ENCODE data around the gene MCF2L. TPM values are rescaled to one million over a fixed set of nuclear protein-coding genes. Genes with fewer than 3 reads are reported as not detected.

Gene MCF2L
- total RNA-seq, 1 experiment from 2014 or later, result 22.1 TPM

GRCh38 chr13:113026391-113026910, 57.4 kb downstream of the MCF2L start:
- Mint-ChIP-seq H3K9me3 (ENCODE audit: unreplicated experiment) (no peaks in the 10 kb centered on the region), H3K4me1 (ENCODE audit: low read depth, unreplicated experiment) (peaks cover 20% of the 10 kb centered on the region), H3K27me3 (ENCODE audit: insufficient read depth, unreplicated experiment) (no peaks in the 10 kb centered on the region), H3K36me3 (ENCODE audit: insufficient read depth, unreplicated experiment) (peaks cover 7% of the 10 kb centered on the region), H3K4me3 (ENCODE audit: unreplicated experiment) (no peak overlapping the region), H3K27ac (ENCODE audit: unreplicated experiment) (no peak overlapping the region)
- DNase-seq, result no peak
- peaks cover 17% of the 10 kb centered on the region for H3K4me1 ChIP-seq
- no peak for TF ChIP-seq CTCF (IDR thresholded peaks at IDR 0.05; ENCODE audit: insufficient read depth in 1 of 2, low read depth in 1 of 2, low read length in 1 of 2, severe bottlenecking in 1 of 2, unreplicated experiment in 1 of 2)
- H3K9me3 ChIP-seq, result no peaks in the 10 kb centered on the region
- intact Hi-C loops (cut with micrococcal nuclease; ENCODE audit: unreplicated experiment), result no loop called here
- CTCF ChIA-PET, result interaction anchor here (3.5 kb wide), 1 partner anchor 83 kb away, joined by 44 read pairs; no protein-coding TSS in a partner anchor
- BruUV-seq (replicated peaks), result no TSS peak
- no peaks in the 10 kb centered on the region for H3K36me3 ChIP-seq (ENCODE audit: control insufficient read depth, insufficient read depth, low read length)
- POLR2A ChIA-PET, result no interaction called here
- H3K27me3 ChIP-seq (replicated peaks; ENCODE audit: control insufficient read depth, insufficient read depth, low read length), result no peaks in the 10 kb centered on the region
- H3K4me3 ChIP-seq (ENCODE audit: low read depth, low read length), result no peak overlapping the region

GRCh38 chr13:113027095-113027494, 58.1 kb downstream of the MCF2L start:
- H3K36me3 ChIP-seq (ENCODE audit: control insufficient read depth, insufficient read depth, low read length), result no peaks in the 10 kb centered on the region
- intact Hi-C loops (cut with micrococcal nuclease; ENCODE audit: unreplicated experiment), result no loop called here
- no peak overlapping the region for H3K4me3 Mint-ChIP-seq (ENCODE audit: unreplicated experiment)
- H3K27ac Mint-ChIP-seq (ENCODE audit: unreplicated experiment), result no peak overlapping the region
- POLR2A ChIA-PET, result no interaction called here
- H3K4me1 ChIP-seq, result peaks cover 17% of the 10 kb centered on the region
- peaks cover 7% of the 10 kb centered on the region for H3K36me3 Mint-ChIP-seq (ENCODE audit: insufficient read depth, unreplicated experiment)
- no peaks in the 10 kb centered on the region for H3K27me3 Mint-ChIP-seq (ENCODE audit: insufficient read depth, unreplicated experiment)
- peaks cover 20% of the 10 kb centered on the region for H3K4me1 Mint-ChIP-seq (ENCODE audit: low read depth, unreplicated experiment)
- CTCF ChIA-PET, result interaction anchor here (3.5 kb wide), 1 partner anchor 84 kb away, joined by 44 read pairs; no protein-coding TSS in a partner anchor
- H3K9me3 Mint-ChIP-seq (ENCODE audit: unreplicated experiment), result no peaks in the 10 kb centered on the region
- H3K9me3 ChIP-seq, result no peaks in the 10 kb centered on the region
- H3K27me3 ChIP-seq (replicated peaks; ENCODE audit: control insufficient read depth, insufficient read depth, low read length), result no peaks in the 10 kb centered on the region
- no TSS peak for BruUV-seq (replicated peaks)
- no peak for DNase-seq
- no peak for TF ChIP-seq CTCF (IDR thresholded peaks at IDR 0.05; ENCODE audit: insufficient read depth in 1 of 2, low read depth in 1 of 2, low read length in 1 of 2, severe bottlenecking in 1 of 2, unreplicated experiment in 1 of 2)
- H3K4me3 ChIP-seq (ENCODE audit: low read depth, low read length), result no peak overlapping the region

- no peak for DNase-seq
- H3K9me3 Mint-ChIP-seq (ENCODE audit: unreplicated experiment), result no peaks in the 10 kb centered on the region
- no peak overlapping the region for H3K27ac Mint-ChIP-seq (ENCODE audit: unreplicated experiment)
- Histone ChIP-seq H3K4me3 (ENCODE audit: low read depth, low read length) (no peak overlapping the region), H3K4me1 (peaks cover 15% of the 10 kb centered on the region), H3K9me3 (no peaks in the 10 kb centered on the region), H3K27me3 (replicated peaks; ENCODE audit: control insufficient read depth, insufficient read depth, low read length) (no peaks in the 10 kb centered on the region), H3K36me3 (ENCODE audit: control insufficient read depth, insufficient read depth, low read length) (no peaks in the 10 kb centered on the region)
- no peak for TF ChIP-seq CTCF (IDR thresholded peaks at IDR 0.05; ENCODE audit: insufficient read depth in 1 of 2, low read depth in 1 of 2, low read length in 1 of 2, severe bottlenecking in 1 of 2, unreplicated experiment in 1 of 2)
- BruUV-seq (replicated peaks), result no TSS peak
- H3K36me3 Mint-ChIP-seq (ENCODE audit: insufficient read depth, unreplicated experiment), result peaks cover 7% of the 10 kb centered on the region
- H3K4me1 Mint-ChIP-seq (ENCODE audit: low read depth, unreplicated experiment), result peaks cover 19% of the 10 kb centered on the region
- ChIA-PET POLR2A (no interaction called here), CTCF (interaction anchor here (3.5 kb wide), 1 partner anchor 84 kb away, joined by 44 read pairs; no protein-coding TSS in a partner anchor)
- H3K27me3 Mint-ChIP-seq (ENCODE audit: insufficient read depth, unreplicated experiment), result no peaks in the 10 kb centered on the region
- intact Hi-C loops (cut with micrococcal nuclease; ENCODE audit: unreplicated experiment), result no loop called here
- H3K4me3 Mint-ChIP-seq (ENCODE audit: unreplicated experiment), result no peak overlapping the region
These were observed 58.6 kb downstream of the MCF2L start for GRCh38 chr13:113027566-113027965.

All from Caco-2 (cell line).